ENCODE results near the gene SAP130.

SAP130 gene

GRCh38 chr2:128024816-128025215, 3.0 kb downstream of the SAP130 start:
- no peak for DNase-seq

GRCh38 chr2:128017561-128017960, 10.3 kb downstream of the SAP130 start:
- no peak for DNase-seq

- no peak for DNase-seq
Measured at GRCh38 chr2:128016620-128017019, 11.2 kb downstream of the SAP130 start.

GRCh38 chr2:128012698-128013097, 15.2 kb downstream of the SAP130 start:
- DNase-seq = no peak

- DNase-seq = no peak
Measured at GRCh38 chr2:128008074-128008672, 19.7 kb downstream of the SAP130 start.

GRCh38 chr2:128004509-128004908, 23.4 kb downstream of the SAP130 start:
- DNase-seq = no peak

GRCh38 chr2:128003463-128003862, 24.4 kb downstream of the SAP130 start:
- no peak for DNase-seq

- no peak for DNase-seq
Measured at GRCh38 chr2:127996160-127996559, 31.7 kb downstream of the SAP130 start.

GRCh38 chr2:127995725-127996124, 32.1 kb downstream of the SAP130 start:
- no peak for DNase-seq

GRCh38 chr2:127993659-127994058, 34.2 kb downstream of the SAP130 start:
- DNase-seq = no peak

- no peak for DNase-seq
Measured at GRCh38 chr2:127991742-127992141, 36.1 kb downstream of the SAP130 start.

- no peak for DNase-seq
Measured at GRCh38 chr2:127986548-127987079, 41.2 kb downstream of the SAP130 start.

- no peak for DNase-seq
Measured at GRCh38 chr2:127985735-127986134, 42.1 kb downstream of the SAP130 start.

GRCh38 chr2:127985026-127985734, 42.7 kb downstream of the SAP130 start:
- no peak for DNase-seq

GRCh38 chr2:127984551-127984950, 43.3 kb downstream of the SAP130 start:
- DNase-seq = no peak

GRCh38 chr2:127969446-127969845, 58.4 kb downstream of the SAP130 start:
- DNase-seq = no peak

- no peak for DNase-seq
Measured at GRCh38 chr2:127968610-127969339, 59.1 kb downstream of the SAP130 start.

GRCh38 chr2:127961729-127962128, 66.1 kb downstream of the SAP130 start:
- DNase-seq = no peak

- no peak for DNase-seq
Measured at GRCh38 chr2:127957240-127957639, 70.6 kb downstream of the SAP130 start.

- no peak for DNase-seq
Measured at GRCh38 chr2:127954857-127955256, 73.0 kb downstream of the SAP130 start.

GRCh38 chr2:127953849-127954248, 74.0 kb downstream of the SAP130 start:
- no peak for DNase-seq

GRCh38 chr2:127953128-127953718, 74.6 kb downstream of the SAP130 start:
- no peak for DNase-seq

GRCh38 chr2:127951026-127951425, 76.8 kb downstream of the SAP130 start:
- DNase-seq = no peak

Data from stimulated activated naive CD4-positive, alpha-beta T cell treated with Interleukin-2 at 50 U/mL for 16 hours (primary cell).